ENCODE measurements around the gene DENND1A.

DENND1A gene

GRCh38 chr9:123678878-123679329, 251.0 kb downstream of the DENND1A start:
- no peak for DNase-seq

- no peak for DNase-seq
Observed at GRCh38 chr9:123678038-123678877, 251.7 kb downstream of the DENND1A start.

GRCh38 chr9:123676869-123677268, 253.1 kb downstream of the DENND1A start:
- DNase-seq = no peak

GRCh38 chr9:123669346-123669745, 260.6 kb downstream of the DENND1A start:
- DNase-seq = no peak

- no peak for DNase-seq
Observed at GRCh38 chr9:123663529-123663928, 266.4 kb downstream of the DENND1A start.

- DNase-seq = no peak
Observed at GRCh38 chr9:123662057-123662776, 267.7 kb downstream of the DENND1A start.

GRCh38 chr9:123660691-123661466, 269.0 kb downstream of the DENND1A start:
- no peak for DNase-seq

GRCh38 chr9:123659358-123659757, 270.6 kb downstream of the DENND1A start:
- DNase-seq = no peak

- DNase-seq = no peak
Observed at GRCh38 chr9:123658792-123659191, 271.1 kb downstream of the DENND1A start.

GRCh38 chr9:123657941-123658340, 272.0 kb downstream of the DENND1A start:
- DNase-seq = no peak

- no peak for DNase-seq
Observed at GRCh38 chr9:123657099-123657498, 272.8 kb downstream of the DENND1A start.

- DNase-seq = no peak
Observed at GRCh38 chr9:123656565-123656964, 273.4 kb downstream of the DENND1A start.

GRCh38 chr9:123655681-123656423, 274.1 kb downstream of the DENND1A start:
- no peak for DNase-seq

GRCh38 chr9:123654994-123655637, 274.8 kb downstream of the DENND1A start:
- no peak for DNase-seq

GRCh38 chr9:123654218-123654993, 275.5 kb downstream of the DENND1A start:
- DNase-seq = no peak

- no peak for DNase-seq
Observed at GRCh38 chr9:123652416-123652815, 277.5 kb downstream of the DENND1A start.

GRCh38 chr9:123651871-123652270, 278.1 kb downstream of the DENND1A start:
- DNase-seq = no peak

- no peak for DNase-seq
Observed at GRCh38 chr9:123651273-123651672, 278.7 kb downstream of the DENND1A start.

- no peak for DNase-seq
Observed at GRCh38 chr9:123649909-123650308, 280.0 kb downstream of the DENND1A start.

GRCh38 chr9:123647145-123647544, 282.8 kb downstream of the DENND1A start:
- DNase-seq = no peak

- DNase-seq = no peak
Observed at GRCh38 chr9:123645762-123646161, 284.2 kb downstream of the DENND1A start.

All from activated CD8-positive, alpha-beta memory T cell treated with anti-CD3 and anti-CD28 coated beads for 24 hours (primary cell).